HEK293T (cell line): ENCODE results near the gene PTRH1.

Source experiments
- CTCF ChIA-PET: fragments of 350-600 bp; formaldehyde crosslinking; extraction: SDS; loops from one replicate; lab custom pipeline; 2021; ENCODE audit warnings: antibody characterized with exemption, inconsistent platforms; lab: Yijun Ruan, JAX
- POLR2A ChIA-PET: fragments of 350-600 bp; formaldehyde crosslinking; extraction: SDS; loops from one replicate; lab custom pipeline; 2020; ENCODE audit warnings: antibody characterized with exemption, inconsistent platforms; lab: Yijun Ruan, JAX
- DNase-seq: peaks from one replicate; pipeline ENCODE4 v3.0.0; 2012; ENCODE audit warnings: mixed read lengths; ENCODE audit errors: extremely low spot score
- ARNT ChIP-seq: fragments of 450-650 bp; IDR thresholded peaks from 2 replicates; pipeline ENCODE4 v1.6.1; 2017; ENCODE audit warnings: mild to moderate bottlenecking
- BHLHE40 ChIP-seq: fragments of 450-650 bp; IDR thresholded peaks from 2 replicates; pipeline ENCODE4 v1.6.1; 2016; ENCODE audit warnings: mild to moderate bottlenecking, moderate library complexity, borderline replicate concordance
- CTBP1 ChIP-seq: fragments of 450-650 bp; IDR thresholded peaks from 2 replicates; pipeline ENCODE4 v1.6.1; 2016; ENCODE audit warnings: borderline replicate concordance
- ELF4 ChIP-seq: fragments of 450-650 bp; IDR thresholded peaks from 2 replicates; pipeline ENCODE4 v1.6.1; 2017; ENCODE audit warnings: antibody characterized with exemption
- FOXA1 ChIP-seq: fragments of 450-650 bp; IDR thresholded peaks from 2 replicates; pipeline ENCODE4 v1.6.1; 2016; ENCODE audit warnings: mild to moderate bottlenecking
- FOXK2 ChIP-seq: fragments of 450-650 bp; IDR thresholded peaks from 2 replicates; pipeline ENCODE4 v1.6.1; 2016; ENCODE audit warnings: mild to moderate bottlenecking
- FOXM1 ChIP-seq: fragments of 450-650 bp; IDR thresholded peaks from 2 replicates; pipeline ENCODE4 v1.6.1; 2017; ENCODE audit warnings: mild to moderate bottlenecking, borderline replicate concordance
- HDGF ChIP-seq: fragments of 450-650 bp; IDR thresholded peaks from 2 replicates; pipeline ENCODE4 v1.6.1; 2017; ENCODE audit warnings: antibody characterized with exemption, borderline replicate concordance
- L3MBTL2 ChIP-seq: fragments of 450-650 bp; conservative IDR thresholded peaks from 2 replicates; pipeline ENCODE4 v1.6.1; 2016; ENCODE audit warnings: mild to moderate bottlenecking
- LEF1 ChIP-seq: fragments of 450-650 bp; IDR thresholded peaks from 2 replicates; pipeline ENCODE4 v1.6.1; 2017; ENCODE audit warnings: mild to moderate bottlenecking, borderline replicate concordance
- NFRKB ChIP-seq: fragments of 450-650 bp; IDR thresholded peaks from 2 replicates; pipeline ENCODE4 v1.6.1; 2016; ENCODE audit warnings: mild to moderate bottlenecking, moderate library complexity
- SP1 ChIP-seq: fragments of 450-650 bp; IDR thresholded peaks from 2 replicates; pipeline ENCODE4 v1.6.1; 2017
- SUZ12 ChIP-seq: fragments of 450-650 bp; IDR thresholded peaks from 2 replicates; pipeline ENCODE4 v1.6.1; 2016; ENCODE audit warnings: mild to moderate bottlenecking
- TARDBP ChIP-seq: fragments of 450-650 bp; IDR thresholded peaks from 2 replicates; pipeline ENCODE4 v1.6.1; 2016
- ZNF384 ChIP-seq: fragments of 450-650 bp; IDR thresholded peaks from 2 replicates; pipeline ENCODE4 v1.6.1; 2016
- TF ChIP-seq, protein P1 (sequence below): fragments of 450-650 bp; IDR thresholded peaks from 2 replicates; pipeline ENCODE4 v1.6.1; 2016

Gene PTRH1

DNA sequence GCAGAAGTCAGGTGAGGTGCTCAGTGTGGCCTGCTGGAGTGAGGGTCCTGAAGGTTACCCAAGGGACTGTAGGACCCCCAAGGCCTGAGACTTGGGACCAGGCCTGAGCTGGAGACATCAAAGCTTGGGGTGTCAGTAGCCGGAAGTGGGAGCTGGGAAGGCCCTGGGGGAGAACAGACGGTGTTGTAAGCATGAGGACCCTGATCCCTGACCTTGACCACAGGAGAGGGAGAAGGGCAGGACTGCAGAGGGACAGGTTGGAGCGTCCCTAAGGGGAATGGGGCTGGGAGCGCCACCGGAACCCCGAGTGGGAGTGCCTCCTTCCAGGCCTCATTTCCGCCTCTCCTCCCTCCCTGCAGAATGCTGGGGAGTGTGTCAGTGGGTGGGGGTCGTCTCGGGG, 949 bp upstream of the PTRH1 start:
- no peak for TF ChIP-seq FOXK2
- no peak for TF ChIP-seq HDGF
- TF ChIP-seq FOXA1 = no peak
- no peak for TF ChIP-seq L3MBTL2
- TF ChIP-seq BHLHE40 = no peak
- no peak for TF ChIP-seq LEF1
- POLR2A ChIA-PET = interaction anchor here (1.0 to 1.6 kb wide), 2 partner anchors 11 to 105 kb away, joined by 3 to 4 read pairs; no protein-coding TSS in a partner anchor
- CTCF ChIA-PET = interaction anchor here (1.0 kb wide), 1 partner anchor 18 kb away, joined by 3 read pairs; the partner anchor contains the start of gene TOR2A
- DNase-seq = no peak

GRCh38 chr9:127714951-127715469, 453 bp downstream of the PTRH1 start:
- TF ChIP-seq SUZ12 (no peak), L3MBTL2 (no peak), FOXM1 (no peak), ARNT (no peak), HDGF (no peak), CTBP1 (no peak), ZNF384 (no peak), FOXK2 (no peak), SP1 (no peak), BHLHE40 (no peak), FOXA1 (no peak), TARDBP (no peak), LEF1 (no peak), NFRKB (no peak), ELF4 (no peak)
- TF ChIP-seq, protein P1, sequence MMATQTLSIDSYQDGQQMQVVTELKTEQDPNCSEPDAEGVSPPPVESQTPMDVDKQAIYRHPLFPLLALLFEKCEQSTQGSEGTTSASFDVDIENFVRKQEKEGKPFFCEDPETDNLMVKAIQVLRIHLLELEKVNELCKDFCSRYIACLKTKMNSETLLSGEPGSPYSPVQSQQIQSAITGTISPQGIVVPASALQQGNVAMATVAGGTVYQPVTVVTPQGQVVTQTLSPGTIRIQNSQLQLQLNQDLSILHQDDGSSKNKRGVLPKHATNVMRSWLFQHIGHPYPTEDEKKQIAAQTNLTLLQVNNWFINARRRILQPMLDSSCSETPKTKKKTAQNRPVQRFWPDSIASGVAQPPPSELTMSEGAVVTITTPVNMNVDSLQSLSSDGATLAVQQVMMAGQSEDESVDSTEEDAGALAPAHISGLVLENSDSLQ = no peak
- ChIA-PET CTCF (no interaction called here), POLR2A (interaction anchor here (0.9 to 1.6 kb wide), 6 partner anchors 11 to 125 kb away, joined by 3 to 5 read pairs (median 3); partner anchors contain the start of gene TOR2A)
- DNase-seq = peak; percentile 38

DNA sequence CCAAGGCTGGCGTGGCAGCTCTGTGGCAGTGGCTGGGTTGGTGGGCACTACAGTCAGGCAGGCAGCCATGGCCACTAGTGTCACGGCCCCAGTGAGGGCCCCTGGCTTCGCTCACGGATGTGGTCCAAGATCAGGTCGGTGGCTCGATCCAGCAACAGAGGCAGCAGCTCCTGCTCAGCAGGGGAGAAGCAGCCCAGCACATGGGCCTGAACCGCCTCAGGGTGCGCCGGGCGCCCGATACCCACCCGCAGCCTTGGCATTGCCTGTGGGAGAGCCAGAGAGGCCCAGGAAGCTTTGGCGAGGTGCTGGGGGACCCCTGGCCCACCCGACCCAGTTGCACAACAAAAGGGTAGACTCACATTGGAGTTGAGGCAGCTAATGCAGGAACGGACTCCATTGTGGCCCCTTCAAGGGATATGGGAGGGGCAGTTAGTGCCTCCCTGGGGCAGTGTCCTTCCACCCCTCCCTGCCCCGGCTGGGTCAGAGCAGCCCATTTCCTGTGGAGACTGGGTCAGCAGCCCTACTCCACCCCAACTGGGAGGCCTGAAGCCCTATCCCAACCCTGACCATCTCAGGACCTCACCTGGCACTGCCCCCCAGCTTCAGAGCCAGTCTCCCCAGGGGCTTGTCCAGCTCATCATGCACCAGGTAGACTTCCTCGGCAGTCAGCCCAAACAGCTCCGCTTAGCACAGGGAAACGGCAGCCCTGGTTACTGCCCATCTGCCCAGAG, 1.3 kb downstream of the PTRH1 start:
- ChIA-PET POLR2A (interaction anchor here (0.9 to 1.0 kb wide), 3 partner anchors 23 to 126 kb away, joined by 3 read pairs; no protein-coding TSS in a partner anchor), CTCF (interaction anchor here (0.6 kb wide), 1 partner anchor 274 kb away, joined by 3 read pairs; no protein-coding TSS in a partner anchor)
- no peak for DNase-seq
- TF ChIP-seq ARNT = no peak
- no peak for TF ChIP-seq ELF4
- TF ChIP-seq SUZ12 = no peak
- TF ChIP-seq TARDBP = no peak
- no peak for TF ChIP-seq LEF1
- TF ChIP-seq FOXA1 = no peak
- no peak for TF ChIP-seq BHLHE40

GRCh38 chr9:127712867-127713266, 2.6 kb downstream of the PTRH1 start:
- no peak for TF ChIP-seq SUZ12
- TF ChIP-seq BHLHE40 = no peak
- TF ChIP-seq CTBP1 = no peak
- no peak for TF ChIP-seq FOXK2
- TF ChIP-seq ELF4 = no peak
- no peak for TF ChIP-seq L3MBTL2
- no peak for TF ChIP-seq TARDBP
- no peak for TF ChIP-seq SP1
- TF ChIP-seq, protein P1 = no peak
- TF ChIP-seq HDGF = no peak
- no peak for TF ChIP-seq ARNT
- no peak for TF ChIP-seq NFRKB
- no peak for TF ChIP-seq ZNF384
- ChIA-PET POLR2A (no interaction called here), CTCF (no interaction called here)
- DNase-seq = no peak

DNA sequence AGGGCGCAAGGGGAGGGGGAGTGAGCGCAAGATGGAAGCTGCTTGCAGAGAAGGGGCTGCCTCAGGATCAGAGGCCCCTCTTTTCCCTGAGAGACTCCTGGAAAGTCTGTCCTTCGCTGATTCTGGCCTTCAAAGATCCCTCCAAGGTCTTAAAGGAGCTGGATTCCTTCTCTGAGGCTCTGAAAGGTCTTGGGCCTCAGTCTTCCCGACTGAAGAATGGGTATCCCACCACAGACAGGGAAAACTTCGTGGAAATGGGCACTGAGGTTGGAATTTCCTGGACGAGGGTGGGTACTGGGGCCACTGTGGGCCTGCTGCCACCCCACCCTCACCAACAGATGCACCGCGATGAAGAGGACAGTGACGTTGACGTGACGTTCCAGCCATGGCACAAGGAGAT, 3.1 kb downstream of the PTRH1 start:
- ChIA-PET POLR2A (no interaction called here), CTCF (interaction anchor here (0.7 kb wide), 1 partner anchor 29 kb away, joined by 3 read pairs; no protein-coding TSS in a partner anchor)
- no peak for TF ChIP-seq NFRKB
- no peak for TF ChIP-seq SUZ12
- TF ChIP-seq FOXA1 = no peak
- TF ChIP-seq FOXK2 = no peak
- no peak for TF ChIP-seq LEF1
- TF ChIP-seq HDGF = no peak
- no peak for TF ChIP-seq SP1
- TF ChIP-seq TARDBP = no peak
- no peak for TF ChIP-seq ZNF384
- no peak for TF ChIP-seq ARNT
- TF ChIP-seq FOXM1 = no peak

DNA sequence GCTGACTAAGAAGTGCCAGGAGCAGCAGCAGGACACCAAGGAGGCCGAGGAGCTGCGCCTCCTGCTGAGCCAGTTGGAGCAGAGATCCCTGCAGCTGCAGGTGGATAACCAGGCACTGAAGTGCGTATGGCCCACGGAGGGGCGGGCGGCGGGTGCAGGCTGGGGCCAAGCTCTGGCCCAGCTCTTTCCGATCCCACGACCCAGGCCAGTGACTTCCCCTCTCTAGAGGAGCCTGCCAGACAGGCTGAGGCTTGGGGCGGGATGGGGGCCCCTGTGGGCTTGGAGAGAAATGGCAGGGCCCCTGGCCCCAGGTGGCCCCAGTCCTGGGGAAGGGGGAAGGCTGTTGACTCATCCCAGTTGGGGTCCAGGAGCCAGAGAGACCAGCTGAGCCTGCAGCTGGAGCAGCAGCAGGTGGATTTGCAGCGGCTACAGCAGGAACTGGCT, 3.6 kb downstream of the PTRH1 start:
- ChIA-PET CTCF (interaction anchor here (0.7 kb wide), 1 partner anchor 29 kb away, joined by 3 read pairs; no protein-coding TSS in a partner anchor), POLR2A (no interaction called here)
- no peak for DNase-seq
- TF ChIP-seq L3MBTL2 = no peak
- TF ChIP-seq SUZ12 = no peak
- no peak for TF ChIP-seq NFRKB
- no peak for TF ChIP-seq FOXK2
- TF ChIP-seq HDGF = no peak
- no peak for TF ChIP-seq TARDBP
- TF ChIP-seq LEF1 = no peak
- no peak for TF ChIP-seq ARNT
- TF ChIP-seq BHLHE40 = no peak
- TF ChIP-seq FOXA1 = no peak
- no peak for TF ChIP-seq FOXM1

More for the DNA sequence above, 3.1 kb downstream of the PTRH1 start:
- DNase-seq = no peak
